HAP-1 (cell line): ENCODE measurements around the gene MYOCD.

Experiments used
- DNase-seq, 2 experiments: peaks; one replicate each; pipeline ENCODE4 v3.0.0-alpha.2; 2016 to 2020; ENCODE audit warnings: low spot score in 2 of 2
- H3K27me3 ChIP-seq: fragments of 250-450 bp; sonication (Bioruptor Pico); 2 replicates; pipeline ENCODE4 v1.5.1; 2020; ENCODE audit warnings: low read depth, mild to moderate bottlenecking, moderate library complexity
- H3K36me3 ChIP-seq: fragments of 250-450 bp; sonication (Bioruptor Pico); replicated peaks from 2 replicates; pipeline ENCODE4 v1.5.1; 2020; ENCODE audit warnings: mild to moderate bottlenecking
- H3K4me1 ChIP-seq: fragments of 250-450 bp; sonication (Bioruptor Pico); 2 replicates; pipeline ENCODE4 v1.5.1; 2020; ENCODE audit warnings: mild to moderate bottlenecking
- H3K4me3 ChIP-seq: fragments of 250-450 bp; sonication (Bioruptor Pico); 2 replicates; pipeline ENCODE4 v1.5.1; 2020; ENCODE audit warnings: mild to moderate bottlenecking, moderate library complexity
- H3K9me3 ChIP-seq: fragments of 250-450 bp; sonication (Bioruptor Pico); 2 replicates; pipeline ENCODE4 v1.5.1; 2020; ENCODE audit warnings: mild to moderate bottlenecking, moderate library complexity
- in situ Hi-C: fragments of 300-500 bp; cut with MboI; formaldehyde crosslinking; loops from 3 replicates; pipeline ENCODE4 v1.14.3; 2020; ENCODE audit warnings: low sequenced_read_pairs, inconsistent platforms, mixed read lengths

Gene MYOCD

GRCh38 chr17:12664252-12664651 lies 1.4 kb upstream of the MYOCD start:
- no peak overlapping the region for H3K4me3 ChIP-seq
- no peaks in the 10 kb centered on the region; the same call in 1 of the 2 replicates for H3K27me3 ChIP-seq
- no peak for DNase-seq
- no peaks in the 10 kb centered on the region for H3K9me3 ChIP-seq
- no peaks in the 10 kb centered on the region for H3K36me3 ChIP-seq
- in situ Hi-C loops = no loop called here
- H3K4me1 ChIP-seq = no peaks in the 10 kb centered on the region

GRCh38 chr17:12664894-12665262 lies 812 bp upstream of the MYOCD start:
- Histone ChIP-seq H3K9me3 (no peaks in the 10 kb centered on the region), H3K4me3 (no peak overlapping the region)
- in situ Hi-C loops = no loop called here

GRCh38 chr17:12666718-12667117 lies 1.0 kb downstream of the MYOCD start:
- Histone ChIP-seq H3K4me1 (no peaks in the 10 kb centered on the region), H3K36me3 (no peaks in the 10 kb centered on the region), H3K27me3 (no peaks in the 10 kb centered on the region; the same call in 1 of the 2 replicates), H3K9me3 (no peaks in the 10 kb centered on the region), H3K4me3 (no peak overlapping the region)
- no peak for DNase-seq
- in situ Hi-C loops = no loop called here

More at GRCh38 chr17:12664894-12665262, 812 bp upstream of the MYOCD start:
- no peak for DNase-seq
- Histone ChIP-seq H3K36me3 (no peaks in the 10 kb centered on the region), H3K27me3 (no peaks in the 10 kb centered on the region; the same call in 1 of the 2 replicates), H3K4me1 (no peaks in the 10 kb centered on the region)

- in situ Hi-C loops = no loop called here
- peak; percentile 26 to 38 for DNase-seq
Measured at GRCh38 chr17:12667299-12667958, 1.7 kb downstream of the MYOCD start.

GRCh38 chr17:12671906-12672305 lies 6.2 kb downstream of the MYOCD start:
- Histone ChIP-seq H3K4me3 (no peak overlapping the region), H3K4me1 (no peaks in the 10 kb centered on the region), H3K9me3 (no peaks in the 10 kb centered on the region), H3K27me3 (no peaks in the 10 kb centered on the region), H3K36me3 (no peaks in the 10 kb centered on the region)
- DNase-seq = no peak
- in situ Hi-C loops = no loop called here

More at GRCh38 chr17:12667299-12667958, 1.7 kb downstream of the MYOCD start:
- Histone ChIP-seq H3K9me3 (no peaks in the 10 kb centered on the region), H3K4me3 (no peak overlapping the region), H3K27me3 (no peaks in the 10 kb centered on the region; the same call in 1 of the 2 replicates), H3K4me1 (no peaks in the 10 kb centered on the region), H3K36me3 (no peaks in the 10 kb centered on the region)

- Histone ChIP-seq H3K9me3 (no peaks in the 10 kb centered on the region), H3K4me1 (no peaks in the 10 kb centered on the region), H3K36me3 (no peaks in the 10 kb centered on the region), H3K4me3 (no peak overlapping the region), H3K27me3 (no peaks in the 10 kb centered on the region)
- DNase-seq = no peak
- in situ Hi-C loops = no loop called here
Measured at GRCh38 chr17:12672947-12673346, 7.3 kb downstream of the MYOCD start.

- no peak for DNase-seq
- H3K4me3 ChIP-seq = no peak overlapping the region
- H3K9me3 ChIP-seq = no peaks in the 10 kb centered on the region
- H3K36me3 ChIP-seq = no peaks in the 10 kb centered on the region
- H3K27me3 ChIP-seq = no peaks in the 10 kb centered on the region
- in situ Hi-C loops = no loop called here
- no peaks in the 10 kb centered on the region for H3K4me1 ChIP-seq
Measured at GRCh38 chr17:12673788-12674187, 8.1 kb downstream of the MYOCD start.

- DNase-seq = peak in 1 of 2 experiments; percentile 18
- H3K9me3 ChIP-seq = no peaks in the 10 kb centered on the region
- H3K4me3 ChIP-seq = no peak overlapping the region
- H3K4me1 ChIP-seq = no peaks in the 10 kb centered on the region
- in situ Hi-C loops = no loop called here
- no peaks in the 10 kb centered on the region for H3K27me3 ChIP-seq
- no peaks in the 10 kb centered on the region for H3K36me3 ChIP-seq
Measured at GRCh38 chr17:12680407-12680897, 14.8 kb downstream of the MYOCD start.

- Histone ChIP-seq H3K4me3 (no peak overlapping the region), H3K27me3 (no peaks in the 10 kb centered on the region), H3K9me3 (no peaks in the 10 kb centered on the region), H3K36me3 (no peaks in the 10 kb centered on the region), H3K4me1 (no peaks in the 10 kb centered on the region)
- in situ Hi-C loops = no loop called here
- DNase-seq = no peak
Measured at GRCh38 chr17:12680993-12681392, 15.3 kb downstream of the MYOCD start.

- in situ Hi-C loops = no loop called here
- no peak for DNase-seq
Measured at GRCh38 chr17:12683299-12683698, 17.6 kb downstream of the MYOCD start.

GRCh38 chr17:12686486-12686885 lies 20.8 kb downstream of the MYOCD start:
- in situ Hi-C loops = no loop called here
- H3K9me3 ChIP-seq = no peaks in the 10 kb centered on the region
- DNase-seq = no peak
- H3K36me3 ChIP-seq = no peaks in the 10 kb centered on the region
- H3K4me1 ChIP-seq = no peaks in the 10 kb centered on the region
- H3K27me3 ChIP-seq = no peaks in the 10 kb centered on the region
- no peak overlapping the region for H3K4me3 ChIP-seq

More at GRCh38 chr17:12683299-12683698, 17.6 kb downstream of the MYOCD start:
- H3K27me3 ChIP-seq = no peaks in the 10 kb centered on the region
- no peaks in the 10 kb centered on the region for H3K36me3 ChIP-seq
- H3K4me3 ChIP-seq = no peak overlapping the region
- H3K9me3 ChIP-seq = no peaks in the 10 kb centered on the region
- H3K4me1 ChIP-seq = no peaks in the 10 kb centered on the region

- DNase-seq = no peak
- Histone ChIP-seq H3K4me1 (no peaks in the 10 kb centered on the region), H3K27me3 (no peaks in the 10 kb centered on the region), H3K36me3 (no peaks in the 10 kb centered on the region), H3K9me3 (no peaks in the 10 kb centered on the region), H3K4me3 (no peak overlapping the region)
- in situ Hi-C loops = no loop called here
Measured at GRCh38 chr17:12688382-12688781, 22.7 kb downstream of the MYOCD start.

GRCh38 chr17:12691173-12691572 lies 25.5 kb downstream of the MYOCD start:
- Histone ChIP-seq H3K9me3 (no peaks in the 10 kb centered on the region), H3K4me3 (no peak overlapping the region), H3K4me1 (no peaks in the 10 kb centered on the region), H3K36me3 (no peaks in the 10 kb centered on the region), H3K27me3 (no peaks in the 10 kb centered on the region)
- in situ Hi-C loops = no loop called here
- no peak for DNase-seq

GRCh38 chr17:12693640-12694039 lies 27.9 kb downstream of the MYOCD start:
- H3K9me3 ChIP-seq = no peaks in the 10 kb centered on the region
- H3K36me3 ChIP-seq = no peaks in the 10 kb centered on the region
- H3K4me1 ChIP-seq = no peaks in the 10 kb centered on the region
- DNase-seq = no peak
- in situ Hi-C loops = no loop called here
- no peak overlapping the region for H3K4me3 ChIP-seq
- H3K27me3 ChIP-seq = no peaks in the 10 kb centered on the region

GRCh38 chr17:12706070-12706469 lies 40.4 kb downstream of the MYOCD start:
- Histone ChIP-seq H3K36me3 (no peaks in the 10 kb centered on the region), H3K27me3 (no peaks in the 10 kb centered on the region), H3K4me1 (no peaks in the 10 kb centered on the region), H3K4me3 (no peak overlapping the region), H3K9me3 (no peaks in the 10 kb centered on the region)
- peak in 1 of 2 experiments; percentile 48 for DNase-seq
- in situ Hi-C loops = no loop called here
